Smooth muscle cell (in vitro differentiated cells): ENCODE data around the gene C16orf54. TPM values are rescaled to one million over a fixed set of nuclear protein-coding genes. Genes with fewer than 3 reads are reported as not detected.
"Not testable (repeated sequence)": the region's sequence is repeated elsewhere in the genome, so short reads cannot be mapped to it uniquely, and the experiment has no call there.

Experiments
- DNase-seq: peaks from one replicate; lab custom pipeline; 2025; ENCODE audit not compliant: unreplicated experiment; lab: John Stamatoyannopoulos, UW
- H2AFZ ChIP-seq: fragments of 200-600 bp; sonication (generic); 2 replicates; pipeline ENCODE4 v1.6.0; 2016; ENCODE audit warnings: antibody characterized with exemption, low read depth, mild to moderate bottlenecking
- H3F3A ChIP-seq: fragments of 200-600 bp; sonication (generic); 2 replicates; pipeline ENCODE4 v1.6.0; 2017; ENCODE audit warnings: antibody characterized with exemption, low read depth
- H3K27ac ChIP-seq: fragments of 200-600 bp; sonication (generic); 2 replicates; pipeline ENCODE4 v1.5.1; 2016; ENCODE audit warnings: low read depth, mild to moderate bottlenecking
- H3K27me3 ChIP-seq: fragments of 200-600 bp; sonication (generic); 2 replicates; pipeline ENCODE4 v1.6.1; 2016; ENCODE audit warnings: low read depth, mild to moderate bottlenecking
- H3K36me3 ChIP-seq: fragments of 200-600 bp; sonication (generic); 2 replicates; pipeline ENCODE4 v1.5.1; 2016; ENCODE audit warnings: low read depth
- H3K4me1 ChIP-seq: fragments of 200-600 bp; sonication (generic); 2 replicates; pipeline ENCODE4 v1.5.1; 2016; ENCODE audit warnings: low read depth
- H3K4me2 ChIP-seq: fragments of 200-600 bp; sonication (generic); 2 replicates; pipeline ENCODE4 v1.6.0; 2016; ENCODE audit warnings: mild to moderate bottlenecking
- H3K4me3 ChIP-seq: fragments of 200-600 bp; sonication (generic); 2 replicates; pipeline ENCODE4 v1.5.1; 2016; ENCODE audit warnings: mild to moderate bottlenecking
- H3K79me2 ChIP-seq: fragments of 200-600 bp; sonication (generic); 2 replicates; pipeline ENCODE4 v1.6.0; 2016; ENCODE audit warnings: low read depth, mild to moderate bottlenecking
- H3K9ac ChIP-seq: fragments of 200-600 bp; sonication (generic); 2 replicates; pipeline ENCODE4 v1.6.0; 2016; ENCODE audit warnings: low read depth
- H3K9me3 ChIP-seq: fragments of 200-600 bp; sonication (generic); replicated peaks from 2 replicates; pipeline ENCODE4 v1.5.1; 2016; ENCODE audit warnings: low read depth
- H4K20me1 ChIP-seq: fragments of 200-600 bp; sonication (generic); 2 replicates; pipeline ENCODE4 v1.6.0; 2016; ENCODE audit warnings: low read depth
- WGBS: methylation state at CpG from one replicate; pipeline ENCODE4 v1.1.7; 2016; ENCODE audit warnings: low lambda C conversion rate; 5-methylcytosine and 5-hydroxymethylcytosine counted together
- polyA plus RNA-seq: library from polyadenylated mRNA; unstranded; fragments of >200 nt; fragmentation: Nextera tagmentation; extraction: Ambion mirVana; gene quantifications from 2 replicates; pipeline ENCODE4 v1.2.1, GENCODE V29; 2016
- total RNA-seq: library from RNA; depleted of rRNA; stranded (reverse); fragments of >200 nt; gene quantifications from 2 replicates; pipeline ENCODE4 v1.2.3, GENCODE V29; 2014
- TF ChIP-seq, protein P1 (sequence below): fragments of 200-600 bp; sonication (generic); IDR thresholded peaks from 2 replicates; pipeline ENCODE4 v1.5.1; 2017; ENCODE audit warnings: borderline replicate concordance, mild to moderate bottlenecking, antibody characterized with exemption; ENCODE audit not compliant: insufficient read depth, poor library complexity, severe bottlenecking

The C16orf54 gene
- total and polyA plus RNA-seq, 2 experiments from 2014 or later = not detected

- H3K4me3 ChIP-seq = no peak overlapping the region
- H3K9ac ChIP-seq = no peak overlapping the region
- no peaks in the 10 kb centered on the region for H3K27me3 ChIP-seq
- H3K4me2 ChIP-seq = no peak overlapping the region
- no peaks in the 10 kb centered on the region for H3F3A ChIP-seq
- H3K36me3 ChIP-seq = no peaks in the 10 kb centered on the region
- peaks cover 9% of the 10 kb centered on the region for H3K4me1 ChIP-seq
- DNase-seq = no peak
- no peaks in the 10 kb centered on the region for H4K20me1 ChIP-seq
- TF ChIP-seq, protein P1, sequence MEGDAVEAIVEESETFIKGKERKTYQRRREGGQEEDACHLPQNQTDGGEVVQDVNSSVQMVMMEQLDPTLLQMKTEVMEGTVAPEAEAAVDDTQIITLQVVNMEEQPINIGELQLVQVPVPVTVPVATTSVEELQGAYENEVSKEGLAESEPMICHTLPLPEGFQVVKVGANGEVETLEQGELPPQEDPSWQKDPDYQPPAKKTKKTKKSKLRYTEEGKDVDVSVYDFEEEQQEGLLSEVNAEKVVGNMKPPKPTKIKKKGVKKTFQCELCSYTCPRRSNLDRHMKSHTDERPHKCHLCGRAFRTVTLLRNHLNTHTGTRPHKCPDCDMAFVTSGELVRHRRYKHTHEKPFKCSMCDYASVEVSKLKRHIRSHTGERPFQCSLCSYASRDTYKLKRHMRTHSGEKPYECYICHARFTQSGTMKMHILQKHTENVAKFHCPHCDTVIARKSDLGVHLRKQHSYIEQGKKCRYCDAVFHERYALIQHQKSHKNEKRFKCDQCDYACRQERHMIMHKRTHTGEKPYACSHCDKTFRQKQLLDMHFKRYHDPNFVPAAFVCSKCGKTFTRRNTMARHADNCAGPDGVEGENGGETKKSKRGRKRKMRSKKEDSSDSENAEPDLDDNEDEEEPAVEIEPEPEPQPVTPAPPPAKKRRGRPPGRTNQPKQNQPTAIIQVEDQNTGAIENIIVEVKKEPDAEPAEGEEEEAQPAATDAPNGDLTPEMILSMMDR = no peak
- no peak overlapping the region for H2AFZ ChIP-seq
- WGBS = 94% methylated on average over 2 of the region's 2 CpGs
- no peaks in the 10 kb centered on the region for H3K79me2 ChIP-seq
- H3K27ac ChIP-seq = no peak overlapping the region
- no peaks in the 10 kb centered on the region for H3K9me3 ChIP-seq
Observed at GRCh38 chr16:29714396-29714795, 31.4 kb downstream of the C16orf54 start.

GRCh38 chr16:29712809-29713208 is 33.0 kb downstream of the C16orf54 start:
- no peak for DNase-seq
- Histone ChIP-seq H3K27ac (no peak overlapping the region), H2AFZ (peak overlapping the region; percentile 78), H3K9me3 (no peaks in the 10 kb centered on the region), H3F3A (no peaks in the 10 kb centered on the region), H3K9ac (no peak overlapping the region), H3K4me2 (no peak overlapping the region), H4K20me1 (no peaks in the 10 kb centered on the region), H3K79me2 (no peaks in the 10 kb centered on the region), H3K36me3 (no peaks in the 10 kb centered on the region), H3K27me3 (no peaks in the 10 kb centered on the region), H3K4me3 (no peak overlapping the region), H3K4me1 (peaks cover 11% of the 10 kb centered on the region)
- WGBS = 63% methylated on average over 4 of the region's 4 CpGs
- TF ChIP-seq, protein P1 = no peak

GRCh38 chr16:29710227-29711219 is 35.3 kb downstream of the C16orf54 start:
- Histone ChIP-seq H3K4me1 (peaks cover 11% of the 10 kb centered on the region), H4K20me1 (no peaks in the 10 kb centered on the region), H3K9me3 (no peaks in the 10 kb centered on the region), H2AFZ (peak overlapping the region; percentile 36), H3K4me2 (peak overlapping the region; percentile 78), H3K4me3 (peak overlapping the region; percentile 25), H3K9ac (no peak overlapping the region), H3K79me2 (no peaks in the 10 kb centered on the region), H3F3A (no peaks in the 10 kb centered on the region), H3K36me3 (no peaks in the 10 kb centered on the region), H3K27ac (peak overlapping the region; percentile 49), H3K27me3 (no peaks in the 10 kb centered on the region)
- 23% methylated on average over 17 of the region's 17 CpGs for WGBS
- no peak for DNase-seq
- TF ChIP-seq, protein P1 = peak; percentile 61

DNA sequence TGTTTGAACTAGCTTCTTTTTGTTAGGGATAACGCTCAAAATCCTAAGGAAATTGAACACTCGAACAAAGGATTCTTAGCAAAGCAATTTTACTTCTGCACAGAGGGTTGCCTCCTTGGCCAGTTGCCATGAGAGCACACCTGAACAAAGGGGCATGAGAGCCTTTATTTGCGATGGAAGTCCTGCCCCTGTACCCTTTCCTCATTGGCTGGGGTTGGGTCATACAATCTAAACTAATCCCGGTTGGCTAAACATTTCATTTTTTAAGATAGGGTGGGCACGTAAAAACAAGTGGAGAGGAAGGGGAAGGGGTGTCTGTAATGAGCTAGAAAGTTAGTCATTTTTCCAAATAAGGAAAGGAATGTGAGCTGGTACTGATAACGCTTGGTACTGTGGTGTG is 36.1 kb downstream of the C16orf54 start:
- not testable (repeated sequence) for H3K79me2 ChIP-seq, H3K9ac ChIP-seq, H3K27me3 ChIP-seq, H3K9me3 ChIP-seq, H4K20me1 ChIP-seq, DNase-seq, H3K36me3 ChIP-seq, H3K27ac ChIP-seq, H3F3A ChIP-seq
- H3K4me2 ChIP-seq = peak overlapping the region; percentile 78
- WGBS = 7% methylated on average over 6 of the region's 6 CpGs
- peak overlapping the region; percentile 36 for H2AFZ ChIP-seq
- H3K4me3 ChIP-seq = peak overlapping the region; percentile 25
- peaks cover 11% of the 10 kb centered on the region for H3K4me1 ChIP-seq
